IMR-90 (cell line): ENCODE results near the gene NIPAL3. TPM values are rescaled to one million over a fixed set of nuclear protein-coding genes. Genes with fewer than 3 reads are reported as not detected.

Experiments
- ATAC-seq: fragments of 200-7000 bp; cut with Tn5 transposase; 2 replicates; pipeline ENCODE4 v1.9.1; 2020; ENCODE audit warnings: low read depth, mild to moderate bottlenecking, moderate library complexity
- BruUV-seq: library from RNA; stranded (reverse); fragments of 400-500 nt; replicated peaks from 2 replicates; lab custom pipeline; 2021; lab: Mats Ljungman, UMichigan
- CTCF ChIA-PET: fragments of 300-600 bp; formaldehyde crosslinking; extraction: SDS; loops from one replicate; lab custom pipeline; 2021; ENCODE audit warnings: antibody characterized with exemption; lab: Yijun Ruan, JAX
- POLR2A ChIA-PET: fragments of 300-600 bp; sonication (Branson Sonifier 250); formaldehyde crosslinking; loops from one replicate; lab custom pipeline; 2022; ENCODE audit warnings: antibody characterized with exemption; ENCODE audit not compliant: unreplicated experiment; lab: Charles Lee
- DNase-seq: peaks from one replicate; pipeline ENCODE4 v3.0.0; 2013
- H2AFZ ChIP-seq: replicated peaks from 2 replicates; pipeline ENCODE3; 2013; ENCODE audit warnings: low read length, mild to moderate bottlenecking; ENCODE audit not compliant: poor library complexity
- H2AK5ac ChIP-seq: 2 replicates; pipeline ENCODE4 v1.6.1; 2013; ENCODE audit warnings: low read depth, low read length, inconsistent platforms
- H2AK9ac ChIP-seq: replicated peaks from 2 replicates; pipeline ENCODE3; 2013; ENCODE audit warnings: mild to moderate bottlenecking, low read depth, low read length, moderate library complexity; ENCODE audit not compliant: poor library complexity
- H2BK120ac ChIP-seq: 2 replicates; pipeline ENCODE4 v1.6.1; 2013; ENCODE audit warnings: low read depth, low read length, inconsistent platforms
- H2BK15ac ChIP-seq: 3 replicates; pipeline ENCODE4 v1.6.1; 2013; ENCODE audit warnings: low read depth, low read length, inconsistent platforms
- H2BK20ac ChIP-seq: 2 replicates; pipeline ENCODE4 v1.6.1; 2013; ENCODE audit warnings: low read depth, mild to moderate bottlenecking, inconsistent platforms, low read length, moderate library complexity
- H2BK5ac ChIP-seq: 2 replicates; pipeline ENCODE4 v1.6.1; 2013; ENCODE audit warnings: mild to moderate bottlenecking, low read depth, low read length, inconsistent platforms; ENCODE audit not compliant: poor library complexity, severe bottlenecking
- H3K14ac ChIP-seq: replicated peaks from 2 replicates; pipeline ENCODE4 v1.6.1; 2013; ENCODE audit warnings: low read depth, low read length, inconsistent platforms
- H3K18ac ChIP-seq: 2 replicates; pipeline ENCODE4 v1.6.1; 2013; ENCODE audit warnings: low read depth, low read length, control low read depth
- H3K23ac ChIP-seq: 2 replicates; pipeline ENCODE4 v1.6.1; 2013; ENCODE audit warnings: low read depth, low read length, inconsistent platforms
- H3K27ac ChIP-seq: 2 replicates; pipeline ENCODE4 v1.5.1; 2013; ENCODE audit warnings: mild to moderate bottlenecking, control low read depth, low read length; ENCODE audit not compliant: insufficient read depth
- H3K27me3 ChIP-seq: 2 replicates; pipeline ENCODE4 v1.6.1; 2013; ENCODE audit warnings: low read length; ENCODE audit not compliant: control insufficient read depth, insufficient read depth
- H3K36me3 ChIP-seq: 2 replicates; pipeline ENCODE4 v1.6.1; 2013; ENCODE audit warnings: low read length, mixed read lengths; ENCODE audit not compliant: control insufficient read depth, insufficient read depth
- H3K4ac ChIP-seq: 2 replicates; pipeline ENCODE4 v1.6.1; 2013; ENCODE audit warnings: low read depth, low read length, inconsistent platforms
- H3K4me1 ChIP-seq: 2 replicates; pipeline ENCODE4 v1.6.1; 2013; ENCODE audit warnings: low read length, mixed read lengths; ENCODE audit not compliant: control insufficient read depth, insufficient read depth
- H3K4me2 ChIP-seq: 2 replicates; pipeline ENCODE4 v1.6.1; 2013; ENCODE audit warnings: low read depth, mild to moderate bottlenecking, control low read depth, low read length, moderate library complexity
- H3K4me3 ChIP-seq: 2 replicates; pipeline ENCODE4 v1.5.1; 2013; ENCODE audit warnings: low read depth, mild to moderate bottlenecking, control low read depth, low read length, moderate library complexity; ENCODE audit not compliant: insufficient read depth
- H3K56ac ChIP-seq: 2 replicates; pipeline ENCODE4 v1.6.1; 2013; ENCODE audit warnings: low read length, inconsistent platforms; ENCODE audit not compliant: insufficient read depth; ENCODE audit errors: extremely low read depth
- H3K79me1 ChIP-seq, 2 experiments: 2 replicates each; pipeline ENCODE4 v1.6.1; 2013; ENCODE audit warnings: low read length in 2 of 2, inconsistent platforms in 1 of 2, low read depth in 1 of 2
- H3K9ac ChIP-seq: 2 replicates; pipeline ENCODE4 v1.6.1; 2013; ENCODE audit warnings: low read depth, low read length, control low read depth
- H3K9me1 ChIP-seq: 2 replicates; pipeline ENCODE4 v1.6.1; 2013; ENCODE audit warnings: low read length, inconsistent platforms; ENCODE audit not compliant: insufficient read depth
- H3K9me3 ChIP-seq: 2 replicates; pipeline ENCODE4 v1.6.1; 2013; ENCODE audit warnings: low read length; ENCODE audit not compliant: control insufficient read depth, insufficient read depth
- H4K20me1 ChIP-seq: 2 replicates; pipeline ENCODE4 v1.6.1; 2013; ENCODE audit warnings: low read length, inconsistent platforms; ENCODE audit not compliant: insufficient read depth
- H4K5ac ChIP-seq: 2 replicates; pipeline ENCODE4 v1.6.1; 2013; ENCODE audit warnings: mild to moderate bottlenecking, low read depth, low read length, control low read depth
- H4K8ac ChIP-seq, 2 experiments: 2 replicates each; pipeline ENCODE4 v1.6.1; 2013; ENCODE audit warnings: low read depth in 2 of 2, low read length in 2 of 2, control low read depth in 1 of 2, inconsistent platforms in 1 of 2
- H4K91ac ChIP-seq: 2 replicates; pipeline ENCODE4 v1.6.1; 2013; ENCODE audit warnings: low read depth, low read length, inconsistent platforms; ENCODE audit not compliant: insufficient read depth
- CEBPB ChIP-seq: IDR thresholded peaks from 2 replicates; pipeline ENCODE4 v1.6.1; 2012; ENCODE audit warnings: low read depth, low read length, improper control_type of control experiment
- FOS ChIP-seq: fragments of 150-350 bp; IDR thresholded peaks from 2 replicates; pipeline ENCODE4 v1.6.1; 2016; ENCODE audit warnings: low read depth, low read length
- NFE2L2 ChIP-seq: fragments of 150-350 bp; IDR thresholded peaks from 2 replicates; pipeline ENCODE4 v1.6.1; 2016; ENCODE audit warnings: low read depth, mild to moderate bottlenecking, low read length
- POLR2A ChIP-seq: IDR thresholded peaks from 2 replicates; pipeline ENCODE4 v1.6.1; 2012; ENCODE audit warnings: mild to moderate bottlenecking, low read depth, low read length
- RCOR1 ChIP-seq: IDR thresholded peaks from 2 replicates; pipeline ENCODE4 v1.6.1; 2012; ENCODE audit warnings: mild to moderate bottlenecking, low read length, improper control_type of control experiment; ENCODE audit not compliant: insufficient replicate concordance
- SMC3 ChIP-seq: fragments of 150-350 bp; IDR thresholded peaks from 2 replicates; pipeline ENCODE4 v1.6.1; 2016; ENCODE audit warnings: low read depth, mild to moderate bottlenecking, antibody characterized with exemption, low read length, moderate library complexity
- WGBS, 2 experiments: methylation state at CpG; one replicate each; pipeline versions ENCODE4 v1.1.5 to v1.1.7; 2013; ENCODE audit warnings: missing lambda C conversion rate in 2 of 2; ENCODE audit not compliant: insufficient read length in 1 of 2; ENCODE audit errors: extremely low coverage in 2 of 2; 5-methylcytosine and 5-hydroxymethylcytosine counted together
- dilution Hi-C: fragments of 300-500 bp; cut with HindIII; formaldehyde crosslinking; loops from one replicate; pipeline ENCODE4 v1.14.3; 2018; ENCODE audit warnings: low sequenced_read_pairs; ENCODE audit not compliant: unreplicated experiment
- in situ Hi-C: fragments of 300-500 bp; cut with MboI; formaldehyde crosslinking; loops from 3 replicates; pipeline ENCODE4 v1.14.3; 2019; ENCODE audit warnings: low sequenced_read_pairs, inconsistent platforms, mixed read lengths
- intact Hi-C: fragments of 100-400 bp; cut with micrococcal nuclease; formaldehyde crosslinking; loops from 2 replicates; pipeline ENCODE4 v1.10.0; 2022
- polyA plus RNA-seq, 3 experiments: library from polyadenylated mRNA; depleted of rRNA; stranded (reverse); fragments of >200 nt; gene quantifications; 2 replicates each; pipeline ENCODE4 v1.2.3, GENCODE V29; 2012; ENCODE audit warnings: low replicate concordance in 1 of 3
- total RNA-seq: library from RNA; depleted of rRNA; stranded (reverse); fragments of >200 nt; gene quantifications from 2 replicates; pipeline ENCODE4 v1.2.3, GENCODE V29; 2012
- TF ChIP-seq, protein P1 (sequence below): conservative IDR thresholded peaks from 2 replicates; pipeline ENCODE4 v1.5.1; 2012; ENCODE audit warnings: mild to moderate bottlenecking, low read depth, low read length, improper control_type of control experiment
- TF ChIP-seq, protein P2 (sequence below): fragments of 150-350 bp; IDR thresholded peaks from 2 replicates; pipeline ENCODE4 v1.6.1; 2016; ENCODE audit warnings: low read depth, mild to moderate bottlenecking, low read length, moderate library complexity, borderline replicate concordance

NIPAL3 gene
- total and polyA plus RNA-seq, 2 of the 4 experiments (the other 2 are of a cell fraction), result 55.0 to 123 TPM

DNA sequence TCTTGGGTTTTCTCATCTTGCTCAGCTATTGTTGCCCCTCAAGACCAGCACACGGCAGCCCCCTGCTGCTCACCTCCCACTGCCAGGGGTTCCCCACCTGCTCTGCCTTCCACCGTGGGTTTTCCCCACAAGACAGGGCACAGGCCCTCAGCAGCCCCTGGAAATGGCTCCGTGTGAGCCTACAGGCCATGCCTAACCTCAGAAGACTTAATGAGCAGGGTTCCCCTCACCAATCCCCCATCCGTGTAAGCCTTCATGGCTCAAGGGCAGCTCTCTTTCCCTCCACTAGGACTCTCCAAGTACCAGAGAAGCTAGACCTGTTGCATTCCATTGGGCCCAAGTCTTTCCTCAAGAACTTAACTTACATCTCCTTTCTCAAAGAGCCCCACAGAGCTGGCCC lies 68.6 kb downstream of the NIPAL3 start:
- WGBS, 2 experiments, result 47% methylated on average over 3 of the region's 4 CpGs; no CpG with 5 or more reads in 1 of the 2 experiments
- H2BK5ac ChIP-seq, result no peak overlapping the region
- no peak overlapping the region for H3K23ac ChIP-seq
- H2BK20ac ChIP-seq, result no peak overlapping the region
- DNase-seq (no peak), ATAC-seq (no peak)
- BruUV-seq, result no TSS peak
- in situ Hi-C loops, result no loop called here
- no peak overlapping the region for H3K27ac ChIP-seq
- no peak overlapping the region for H2AFZ ChIP-seq
- H4K5ac ChIP-seq, result no peak overlapping the region
- H3K4ac ChIP-seq, result no peak overlapping the region
- H3K4me3 ChIP-seq, result no peak overlapping the region
- ChIA-PET POLR2A (interaction anchor here (0.6 kb wide), 1 partner anchor 24 kb away, joined by 4 read pairs; no protein-coding TSS in a partner anchor), CTCF (no interaction called here)
- no peak overlapping the region for H2AK5ac ChIP-seq
- H3K79me1 ChIP-seq, result no peaks in the 10 kb centered on the region
- H3K4me2 ChIP-seq, result no peak overlapping the region
- no peaks in the 10 kb centered on the region for H3K9me3 ChIP-seq
- no peak overlapping the region for H4K8ac ChIP-seq
- dilution Hi-C loops, result no loop called here
- H3K56ac ChIP-seq, result no peak overlapping the region
- H3K36me3 ChIP-seq, result no peaks in the 10 kb centered on the region
- H4K20me1 ChIP-seq, result no peaks in the 10 kb centered on the region
- no peaks in the 10 kb centered on the region; the same call in 1 of the 2 replicates for H3K27me3 ChIP-seq
- H2BK120ac ChIP-seq, result no peak overlapping the region
- H2AK9ac ChIP-seq, result no peak overlapping the region
- no peaks in the 10 kb centered on the region for H3K9me1 ChIP-seq
- H3K9ac ChIP-seq, result no peak overlapping the region
- H2BK15ac ChIP-seq, result no peak overlapping the region
- no peaks in the 10 kb centered on the region for H3K4me1 ChIP-seq
- H3K14ac ChIP-seq, result no peak overlapping the region
- TF ChIP-seq CEBPB (no peak), POLR2A (no peak), NFE2L2 (no peak), FOS (no peak), SMC3 (no peak), RCOR1 (no peak)
- TF ChIP-seq, protein P1, sequence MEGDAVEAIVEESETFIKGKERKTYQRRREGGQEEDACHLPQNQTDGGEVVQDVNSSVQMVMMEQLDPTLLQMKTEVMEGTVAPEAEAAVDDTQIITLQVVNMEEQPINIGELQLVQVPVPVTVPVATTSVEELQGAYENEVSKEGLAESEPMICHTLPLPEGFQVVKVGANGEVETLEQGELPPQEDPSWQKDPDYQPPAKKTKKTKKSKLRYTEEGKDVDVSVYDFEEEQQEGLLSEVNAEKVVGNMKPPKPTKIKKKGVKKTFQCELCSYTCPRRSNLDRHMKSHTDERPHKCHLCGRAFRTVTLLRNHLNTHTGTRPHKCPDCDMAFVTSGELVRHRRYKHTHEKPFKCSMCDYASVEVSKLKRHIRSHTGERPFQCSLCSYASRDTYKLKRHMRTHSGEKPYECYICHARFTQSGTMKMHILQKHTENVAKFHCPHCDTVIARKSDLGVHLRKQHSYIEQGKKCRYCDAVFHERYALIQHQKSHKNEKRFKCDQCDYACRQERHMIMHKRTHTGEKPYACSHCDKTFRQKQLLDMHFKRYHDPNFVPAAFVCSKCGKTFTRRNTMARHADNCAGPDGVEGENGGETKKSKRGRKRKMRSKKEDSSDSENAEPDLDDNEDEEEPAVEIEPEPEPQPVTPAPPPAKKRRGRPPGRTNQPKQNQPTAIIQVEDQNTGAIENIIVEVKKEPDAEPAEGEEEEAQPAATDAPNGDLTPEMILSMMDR, result no peak
- TF ChIP-seq, protein P2, sequence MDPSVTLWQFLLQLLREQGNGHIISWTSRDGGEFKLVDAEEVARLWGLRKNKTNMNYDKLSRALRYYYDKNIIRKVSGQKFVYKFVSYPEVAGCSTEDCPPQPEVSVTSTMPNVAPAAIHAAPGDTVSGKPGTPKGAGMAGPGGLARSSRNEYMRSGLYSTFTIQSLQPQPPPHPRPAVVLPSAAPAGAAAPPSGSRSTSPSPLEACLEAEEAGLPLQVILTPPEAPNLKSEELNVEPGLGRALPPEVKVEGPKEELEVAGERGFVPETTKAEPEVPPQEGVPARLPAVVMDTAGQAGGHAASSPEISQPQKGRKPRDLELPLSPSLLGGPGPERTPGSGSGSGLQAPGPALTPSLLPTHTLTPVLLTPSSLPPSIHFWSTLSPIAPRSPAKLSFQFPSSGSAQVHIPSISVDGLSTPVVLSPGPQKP, result no peak
- no peak overlapping the region for H3K18ac ChIP-seq
- H4K91ac ChIP-seq, result no peak overlapping the region
- intact Hi-C loops, result no loop called here
